Right hindlimb (tissue), 1 donor: ENCODE measurements around the gene ARAF.
"Not testable (repeated sequence)": the region's sequence is repeated elsewhere in the genome, so short reads cannot be mapped to it uniquely, and the experiment has no call there.

Source experiments
- DNase-seq: peaks from one replicate; pipeline ENCODE4 v3.0.0-alpha.2; 2018

Gene ARAF

DNA sequence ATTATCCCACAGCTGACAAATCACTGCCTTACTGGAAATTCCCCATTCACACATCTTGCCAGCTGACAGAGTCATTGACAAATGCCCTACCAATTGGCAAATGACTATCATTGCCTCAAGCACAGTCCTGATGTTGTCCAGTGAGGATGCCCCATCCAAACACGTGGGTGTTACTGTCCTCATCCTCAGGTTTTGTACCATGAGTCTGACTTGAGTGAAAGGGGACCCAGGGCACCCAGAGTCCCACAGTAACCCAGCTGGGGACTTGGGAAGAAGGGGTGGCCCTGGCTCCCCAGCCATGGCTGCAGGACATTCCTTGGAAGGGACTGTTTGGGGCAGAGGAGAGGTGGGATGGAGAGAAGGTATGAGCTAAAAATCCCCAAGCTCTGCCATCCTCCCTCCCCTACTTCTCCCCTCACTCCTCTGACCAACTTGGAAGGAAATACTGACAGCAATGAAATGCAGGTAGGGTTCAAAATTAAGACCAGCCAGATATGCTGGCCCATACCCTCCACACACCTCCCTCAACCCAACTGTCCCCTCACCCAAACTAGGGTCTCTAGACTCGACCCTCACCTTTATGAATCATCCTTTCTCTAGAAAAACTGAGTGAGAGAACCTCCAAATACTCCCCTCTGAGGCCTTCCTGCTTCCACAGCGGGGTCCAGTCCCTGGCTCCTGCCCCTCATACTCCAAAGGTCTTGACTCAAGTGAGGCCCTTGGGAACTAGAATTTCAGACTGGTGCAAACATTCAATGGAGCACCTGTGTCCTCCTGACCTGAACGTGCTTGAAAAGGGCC, 26.3 kb downstream of the ARAF start:
- no peak for DNase-seq

DNA sequence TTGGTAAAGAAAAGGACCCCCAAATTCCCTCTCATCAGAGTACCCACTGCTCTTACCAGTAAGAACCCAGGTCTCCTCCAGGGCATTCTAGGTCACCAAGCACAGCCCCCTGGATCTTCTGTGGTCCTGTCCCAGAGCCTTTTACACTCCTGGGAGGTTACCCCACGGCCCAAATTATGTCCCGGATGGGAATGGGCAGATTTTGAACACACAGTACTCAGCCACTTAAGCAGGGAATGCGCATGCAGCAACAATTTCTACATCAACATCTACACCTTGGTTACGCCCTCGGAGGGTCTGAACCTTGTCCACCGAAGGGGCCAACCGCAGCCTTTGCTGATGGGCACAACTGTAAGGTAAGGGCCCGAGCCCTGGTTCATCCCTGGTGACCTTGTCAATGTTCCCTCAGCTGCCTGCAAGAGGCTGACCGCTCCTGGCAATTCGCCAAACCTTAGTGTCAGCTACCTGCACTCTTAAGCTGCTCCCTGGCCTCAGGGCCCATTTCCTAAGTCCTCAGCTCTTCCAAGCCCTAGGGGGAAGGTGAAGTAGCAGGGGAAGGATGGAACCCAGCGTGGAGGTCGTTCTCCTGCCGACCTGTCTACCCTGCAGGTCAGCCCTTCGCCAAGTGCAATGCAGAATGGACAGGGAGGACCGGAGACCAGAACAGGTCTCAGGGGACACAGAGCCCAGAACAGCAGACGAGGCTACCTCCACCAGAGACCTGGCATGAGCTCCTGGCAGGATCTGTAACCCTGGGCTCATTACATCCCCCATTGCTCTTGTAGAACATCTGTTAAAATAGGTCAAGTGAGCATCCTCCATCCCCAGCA, 27.1 kb downstream of the ARAF start:
- DNase-seq, result no peak

DNA sequence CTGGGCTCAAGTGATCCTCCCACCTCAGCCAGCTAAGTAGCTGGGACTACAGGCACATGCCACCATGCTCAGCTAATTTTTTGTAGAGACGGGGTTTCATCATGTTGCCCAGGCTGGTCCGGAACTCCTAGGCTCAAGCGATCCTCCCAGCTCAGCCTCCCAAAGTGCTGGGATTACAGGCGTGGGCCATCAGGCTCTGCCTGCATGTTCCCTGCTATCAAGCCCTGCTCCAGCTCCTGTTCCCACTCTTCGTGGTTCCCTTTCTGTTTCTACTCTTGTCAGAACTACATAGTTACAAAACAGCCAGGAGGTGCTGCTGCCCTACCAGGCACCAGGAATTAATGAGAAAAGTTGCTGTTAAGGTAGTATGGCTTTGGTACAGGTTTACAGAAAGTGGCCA, 30.0 kb downstream of the ARAF start:
- no peak for DNase-seq

DNA sequence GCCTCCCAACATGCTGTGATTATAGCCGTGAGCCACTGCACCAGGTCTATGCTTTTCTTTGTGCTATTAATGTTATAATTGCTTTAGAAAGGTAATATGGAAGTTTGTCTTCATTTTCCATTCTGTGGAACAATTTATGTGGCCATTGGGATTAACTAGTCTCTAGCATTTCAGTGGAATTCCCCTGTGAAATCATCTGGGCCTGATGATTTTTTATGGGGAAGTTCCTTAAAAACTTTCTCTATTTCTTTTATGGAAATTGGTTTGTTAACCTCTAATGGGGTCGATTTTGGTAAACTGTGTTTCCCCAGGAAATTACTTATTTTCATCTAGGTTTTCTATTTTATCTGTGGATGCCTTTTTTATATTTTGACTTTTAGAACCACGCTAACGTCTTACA, 32.5 kb downstream of the ARAF start:
- no peak for DNase-seq

DNA sequence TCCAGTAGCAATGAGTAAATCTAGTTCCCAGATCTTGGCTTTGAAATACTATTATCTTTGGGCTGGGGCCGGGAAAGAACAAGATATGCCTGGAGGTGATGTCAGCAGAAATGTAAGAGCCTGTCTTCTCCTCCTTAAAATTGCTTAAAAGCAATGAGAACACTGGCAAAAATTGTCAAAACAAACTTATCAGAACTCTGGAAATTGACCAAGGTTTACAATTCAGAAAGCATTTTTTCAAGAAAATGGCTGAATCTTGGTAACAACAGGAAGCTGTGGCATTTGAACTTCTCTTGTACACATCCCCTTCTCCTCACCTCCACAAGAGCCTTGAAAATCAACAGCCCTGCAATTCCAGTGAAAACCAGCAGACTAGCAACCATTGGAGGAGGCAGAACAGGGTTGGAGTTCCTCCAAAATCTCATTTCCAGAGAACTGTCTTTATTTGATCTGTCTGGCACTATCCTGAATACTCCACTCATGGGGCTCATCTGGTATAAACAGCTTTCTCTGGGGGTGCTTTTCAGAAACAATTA, 34.8 kb downstream of the ARAF start:
- no peak for DNase-seq

DNA sequence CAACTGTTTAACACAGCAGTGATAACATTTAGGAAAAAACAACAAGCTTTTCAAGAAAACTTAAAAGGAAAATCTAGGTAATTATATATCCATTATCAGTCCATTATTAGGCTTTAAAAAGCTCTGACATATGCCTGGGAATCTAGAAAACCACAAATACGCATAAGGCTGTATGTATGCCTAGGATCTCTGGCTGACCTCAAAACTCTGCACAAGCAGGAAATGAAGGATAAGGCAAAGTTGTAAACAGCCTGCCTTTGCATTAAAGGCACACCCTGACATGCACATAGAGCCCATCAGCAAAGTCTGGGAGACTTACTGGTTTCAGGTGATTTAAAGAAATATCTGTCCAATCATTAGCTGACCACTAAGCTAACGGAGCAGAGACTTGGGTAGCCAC, 35.3 kb downstream of the ARAF start:
- DNase-seq, result no peak

DNA sequence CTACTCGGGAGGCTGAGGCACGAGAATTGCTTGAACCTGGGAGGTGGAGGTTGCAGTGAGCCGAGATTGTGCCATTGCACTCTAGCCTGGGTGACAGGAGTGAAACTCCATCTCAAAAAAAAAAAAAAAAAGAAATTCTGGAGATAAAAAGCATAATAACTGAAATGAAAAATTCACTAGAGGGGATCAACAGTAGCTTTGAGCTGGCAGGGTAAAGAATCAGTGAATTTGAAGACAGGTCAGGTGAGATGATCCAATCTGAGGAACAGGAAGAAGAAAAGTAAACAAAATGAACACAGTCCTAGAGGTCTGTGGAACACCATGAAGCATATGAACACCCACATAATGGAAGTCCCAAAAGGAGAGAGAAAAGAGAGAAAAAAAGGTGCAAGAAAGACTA, 36.2 kb downstream of the ARAF start:
- no peak for DNase-seq

DNA sequence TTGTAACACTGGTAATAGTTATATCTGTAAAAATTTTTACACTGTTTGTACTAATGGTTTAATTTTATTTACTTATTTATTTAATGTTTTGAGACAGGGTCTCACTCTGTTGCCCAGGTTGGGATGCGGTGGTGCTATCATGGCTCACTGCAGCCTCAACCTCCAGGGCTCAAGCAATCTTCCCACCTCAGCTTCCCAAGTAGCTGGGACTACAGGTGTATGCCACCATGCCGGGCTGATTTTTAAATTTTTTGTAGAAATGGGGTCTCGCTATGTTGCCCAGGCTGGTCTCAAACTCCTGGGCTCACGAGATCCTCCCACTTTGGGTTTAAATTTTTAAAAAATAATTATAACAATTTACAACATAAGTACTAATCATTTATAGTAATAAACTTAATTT, 42.1 kb downstream of the ARAF start:
- not testable (repeated sequence) for DNase-seq

- DNase-seq, result no peak
These were observed 44.0 kb downstream of the ARAF start for GRCh38 chrX:47605024-47605423.

GRCh38 chrX:47607091-47607490, 46.1 kb downstream of the ARAF start:
- no peak for DNase-seq

DNA sequence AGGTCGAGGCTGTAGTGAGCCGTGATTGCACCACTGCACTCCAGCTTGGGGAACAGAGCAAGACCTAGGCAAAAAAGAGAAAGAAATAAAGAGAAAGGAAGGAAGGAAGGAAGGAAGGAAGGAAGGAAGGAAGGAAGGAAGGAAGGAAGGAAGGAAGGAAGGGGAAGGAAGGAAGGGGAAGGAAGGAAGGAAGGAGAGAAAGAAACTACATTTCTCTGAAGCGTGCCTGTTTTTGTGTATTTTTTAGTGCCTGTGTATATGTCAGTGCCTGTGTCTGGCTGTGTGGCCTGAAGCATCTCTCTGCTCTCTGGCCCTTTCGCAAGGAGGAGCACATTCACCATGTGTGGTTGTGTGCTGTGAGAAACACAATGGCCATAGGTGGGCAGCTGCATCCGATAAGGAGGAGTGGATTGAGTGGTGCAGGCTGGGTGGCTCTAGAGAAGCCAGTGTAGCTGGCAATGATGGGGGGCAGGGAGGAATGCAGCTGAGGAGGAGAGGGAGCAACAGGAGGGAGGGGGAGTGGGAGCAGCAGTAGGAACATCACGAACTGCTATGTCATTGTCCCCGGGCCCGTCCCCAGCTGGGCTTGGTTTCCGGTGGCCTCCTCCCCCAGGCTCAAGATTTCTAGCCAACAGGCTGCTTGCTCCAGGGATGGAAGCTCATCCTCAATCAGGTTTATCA, 47.3 kb downstream of the ARAF start:
- DNase-seq, result no peak

- no peak for DNase-seq
These were observed 49.5 kb downstream of the ARAF start for GRCh38 chrX:47610511-47610910.

GRCh38 chrX:47611489-47611888, 50.5 kb downstream of the ARAF start:
- no peak for DNase-seq

DNA sequence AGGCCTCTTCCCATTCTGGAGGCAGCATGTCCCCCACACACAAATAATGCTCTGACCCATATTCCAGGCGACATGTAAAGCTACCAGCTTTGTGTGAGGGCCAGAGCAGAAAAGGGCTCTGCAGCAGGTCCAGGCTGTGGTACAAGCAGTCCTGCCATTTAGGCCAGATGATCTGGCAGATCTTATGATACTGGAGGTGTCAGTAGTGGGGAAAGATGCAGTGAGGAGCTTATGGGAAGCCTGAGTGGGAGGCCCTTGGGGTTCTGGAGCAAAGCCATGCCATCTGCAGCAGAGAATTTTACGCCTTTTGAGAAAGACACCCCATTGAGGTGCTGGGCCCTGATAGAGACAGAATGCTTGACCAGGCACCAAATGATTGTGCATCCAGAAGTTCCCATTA, 50.9 kb downstream of the ARAF start:
- DNase-seq, result no peak

- no peak for DNase-seq
These were observed 51.4 kb downstream of the ARAF start for GRCh38 chrX:47612418-47612817.

DNA sequence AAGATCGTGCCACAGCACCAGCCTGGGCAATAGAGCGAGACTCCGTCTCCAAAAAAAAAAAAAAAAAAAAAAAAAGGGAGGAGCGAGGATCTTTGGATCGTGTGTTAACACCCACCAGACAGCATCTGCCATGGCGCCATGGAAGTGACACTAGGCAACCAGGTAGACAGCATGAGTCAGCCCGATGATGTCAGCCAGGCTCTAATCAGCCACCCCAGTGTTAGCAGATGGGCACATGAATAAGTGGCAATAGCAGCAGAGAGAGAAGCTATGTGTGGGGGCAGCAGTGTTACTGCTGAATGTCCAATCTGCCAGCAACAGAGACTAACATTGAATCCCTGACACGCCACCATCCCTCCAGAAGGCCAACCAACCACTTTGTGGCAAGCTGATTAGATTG, 52.1 kb downstream of the ARAF start:
- no peak for DNase-seq

DNA sequence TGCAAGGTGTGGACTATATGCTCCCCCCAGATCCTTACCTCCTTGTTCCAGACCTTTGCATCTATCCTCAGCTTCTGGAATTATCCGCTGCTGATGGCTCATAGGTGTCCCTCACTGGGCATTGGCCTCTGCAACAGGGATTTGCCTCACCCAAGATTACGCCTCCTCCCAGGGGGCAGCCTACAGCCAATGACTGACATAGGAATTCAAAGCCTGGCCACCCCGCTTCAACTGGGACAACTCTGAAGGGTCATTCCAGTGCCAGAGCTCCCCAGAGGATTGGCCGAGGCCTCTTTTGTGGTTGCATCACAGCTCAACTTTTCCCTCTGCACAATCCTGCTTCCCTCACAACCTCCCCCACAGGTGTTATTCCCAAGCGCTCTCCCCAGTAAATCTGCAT, 53.6 kb downstream of the ARAF start:
- no peak for DNase-seq

DNA sequence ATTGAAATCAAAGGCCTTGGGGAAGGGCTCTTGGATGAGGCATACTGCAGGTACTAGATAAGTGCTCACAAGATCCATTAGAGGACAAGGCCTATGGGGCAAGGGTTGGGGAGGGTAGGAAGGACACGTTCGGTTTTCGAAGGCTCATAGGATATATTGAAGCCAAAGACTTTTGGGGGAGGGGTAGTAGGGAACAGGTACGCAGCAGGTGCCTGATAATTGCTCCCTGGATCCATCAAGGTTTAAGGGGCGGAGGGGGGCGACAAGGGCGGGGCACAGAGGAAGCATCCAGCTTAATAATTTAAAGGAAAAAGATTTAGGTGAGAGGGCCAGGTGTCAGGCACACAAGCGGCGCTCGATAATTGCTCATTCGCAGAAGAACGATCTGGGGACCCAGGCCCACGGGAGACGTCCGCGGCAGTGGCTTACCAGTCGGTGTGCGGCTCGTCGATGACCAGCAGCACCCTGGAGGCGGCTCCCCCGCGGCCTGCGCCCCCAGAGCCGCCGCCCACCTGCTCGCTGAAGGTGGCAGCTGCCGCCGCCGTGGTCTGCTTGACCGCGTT, 58.0 kb downstream of the ARAF start:
- no peak for DNase-seq

GRCh38 chrX:47619486-47620302, 58.7 kb downstream of the ARAF start, which contains the start of gene SYN1:
Gene SYN1, minus strand, starts transcription at chrX:47619857. Its CDS starts 129 bp downstream, at chrX:47619728.
- DNase-seq, result peak; percentile 80

DNA sequence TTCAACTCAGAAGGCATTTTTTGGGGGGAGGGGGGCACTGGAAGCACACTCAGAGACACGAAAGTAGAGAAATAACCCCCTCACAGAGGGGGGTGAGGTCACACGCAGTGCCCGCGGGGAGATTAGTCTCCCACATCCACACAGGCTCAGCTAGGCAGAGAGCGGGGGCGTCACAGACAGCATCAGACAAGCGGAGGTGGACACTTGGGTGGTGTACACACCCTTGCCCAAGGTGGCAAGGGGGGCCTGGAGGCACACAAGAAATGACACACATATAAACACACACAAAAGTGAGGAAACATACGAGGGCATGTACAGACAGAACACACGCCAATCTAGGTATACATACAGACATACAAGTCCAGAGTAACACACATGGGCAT, 59.3 kb downstream of the ARAF start:
- no peak for DNase-seq
